Endodermal cell (in vitro differentiated cells): ENCODE data around the gene CYP46A1. TPM values are rescaled to one million over a fixed set of nuclear protein-coding genes. Genes with fewer than 3 reads are reported as not detected.
A peak's percentile ranks its signal among the peaks of the same experiment; 100 is the strongest.

ENCODE experiments used
- DNase-seq: peaks from one replicate; pipeline ENCODE4 v3.0.0-alpha.2; 2017
- H3K27ac ChIP-seq: 2 replicates; pipeline ENCODE4 v1.5.1; 2013; ENCODE audit warnings: mild to moderate bottlenecking, low read depth, low read length, moderate library complexity
- H3K27me3 ChIP-seq: 2 replicates; pipeline ENCODE4 v1.6.1; 2013; ENCODE audit warnings: mild to moderate bottlenecking, low read length, moderate library complexity; ENCODE audit not compliant: insufficient read depth, control insufficient read depth, poor library complexity, severe bottlenecking
- H3K36me3 ChIP-seq: 2 replicates; pipeline ENCODE4 v1.7.0; 2013; ENCODE audit warnings: mild to moderate bottlenecking, low read length, moderate library complexity; ENCODE audit not compliant: control insufficient read depth, insufficient read depth
- H3K4me1 ChIP-seq: one replicate; pipeline ENCODE4 v1.7.0; 2013; ENCODE audit warnings: low read length; ENCODE audit not compliant: control insufficient read depth, insufficient read depth
- H3K4me3 ChIP-seq: 2 replicates; pipeline ENCODE4 v1.5.1; 2013; ENCODE audit warnings: mild to moderate bottlenecking, low read length, moderate library complexity
- H3K9ac ChIP-seq: 2 replicates; pipeline ENCODE4 v1.6.1; 2013; ENCODE audit warnings: mild to moderate bottlenecking, low read length, moderate library complexity; ENCODE audit not compliant: poor library complexity, severe bottlenecking; ENCODE audit errors: extremely low read depth
- H3K9me3 ChIP-seq: 2 replicates; pipeline ENCODE4 v1.6.1; 2013; ENCODE audit warnings: mild to moderate bottlenecking, low read length, moderate library complexity; ENCODE audit not compliant: control insufficient read depth
- H3K27ac Mint-ChIP-seq: 2 replicates; pipeline ENCODE4 v1.8.0; 2020; ENCODE audit warnings: mixed read lengths
- H3K27me3 Mint-ChIP-seq: 2 replicates; pipeline ENCODE4 v1.8.0; 2021; ENCODE audit warnings: mild to moderate bottlenecking, mixed read lengths; ENCODE audit not compliant: insufficient read depth
- H3K36me3 Mint-ChIP-seq: 2 replicates; pipeline ENCODE4 v1.8.0; 2020; ENCODE audit warnings: low read depth, mixed read lengths
- H3K4me1 Mint-ChIP-seq: 2 replicates; pipeline ENCODE4 v1.8.0; 2020; ENCODE audit warnings: mixed read lengths
- H3K4me3 Mint-ChIP-seq: 2 replicates; pipeline ENCODE4 v1.8.0; 2020; ENCODE audit warnings: mild to moderate bottlenecking, moderate library complexity, mixed read lengths
- H3K9me3 Mint-ChIP-seq: 2 replicates; pipeline ENCODE4 v1.8.0; 2020; ENCODE audit warnings: mild to moderate bottlenecking, mixed read lengths
- CTCF ChIP-seq: fragments of 200-600 bp; sonication (generic); conservative IDR thresholded peaks from 2 replicates; pipeline ENCODE4 v1.5.0; 2021; ENCODE audit warnings: antibody characterized with exemption, mild to moderate bottlenecking
- WGBS, 2 experiments: methylation state at CpG; one replicate each; pipeline versions ENCODE4 v1.1.5 to v1.1.7; 2013; ENCODE audit warnings: missing lambda C conversion rate in 2 of 2, mixed read lengths in 1 of 2; ENCODE audit not compliant: insufficient coverage in 1 of 2, insufficient read length in 1 of 2; 5-methylcytosine and 5-hydroxymethylcytosine counted together
- total RNA-seq, 2 donors: library from RNA; stranded (reverse); fragmentation: NEBNext Ultra II Directional in 1 of 2; extraction: Animal tissue kit (Norgen Biotek cat#: 25700) in 1 of 2; gene quantifications; 2 replicates in 1 of 2; 3 replicates in 1 of 2; pipeline ENCODE4 v1.2.1, GENCODE V29; 2021

The CYP46A1 gene
- total RNA-seq, 2 donors from 2014 or later = 0.55 to 0.57 TPM

- no peak overlapping the region for H3K4me3 Mint-ChIP-seq
These were observed 68.5 kb downstream of the CYP46A1 start for GRCh38 chr14:99752486-99753121.

GRCh38 chr14:99753225-99754140, 69.4 kb downstream of the CYP46A1 start:
- H3K27me3 Mint-ChIP-seq = peaks cover 27% of the 10 kb centered on the region
- H3K4me3 Mint-ChIP-seq = no peak overlapping the region
- 61 to 62% methylated on average over 12 to 15 of the region's 16 CpGs for WGBS, 2 experiments
- Histone ChIP-seq H3K27me3 (no peaks in the 10 kb centered on the region), H3K9ac (no peak overlapping the region), H3K4me1 (no peaks in the 10 kb centered on the region), H3K27ac (no peak overlapping the region), H3K4me3 (no peak overlapping the region), H3K36me3 (no peaks in the 10 kb centered on the region), H3K9me3 (no peaks in the 10 kb centered on the region)
- H3K4me1 Mint-ChIP-seq = peaks cover 3% of the 10 kb centered on the region
- peak; percentile 66 for DNase-seq
- no peak overlapping the region for H3K27ac Mint-ChIP-seq
- H3K36me3 Mint-ChIP-seq = no peaks in the 10 kb centered on the region
- peak; percentile 38 for TF ChIP-seq CTCF
- no peaks in the 10 kb centered on the region for H3K9me3 Mint-ChIP-seq

More at GRCh38 chr14:99752486-99753121, 68.5 kb downstream of the CYP46A1 start:
- Histone ChIP-seq H3K27me3 (no peaks in the 10 kb centered on the region), H3K9me3 (no peaks in the 10 kb centered on the region), H3K27ac (no peak overlapping the region), H3K4me3 (no peak overlapping the region), H3K36me3 (no peaks in the 10 kb centered on the region), H3K9ac (no peak overlapping the region), H3K4me1 (no peaks in the 10 kb centered on the region)
- no peaks in the 10 kb centered on the region for H3K4me1 Mint-ChIP-seq
- 79 to 90% methylated on average over 7 to 9 of the region's 9 CpGs for WGBS, 2 experiments
- DNase-seq = no peak
- no peaks in the 10 kb centered on the region for H3K9me3 Mint-ChIP-seq
- H3K27ac Mint-ChIP-seq = no peak overlapping the region
- H3K36me3 Mint-ChIP-seq = no peaks in the 10 kb centered on the region
- no peak for TF ChIP-seq CTCF
- H3K27me3 Mint-ChIP-seq = peaks cover 27% of the 10 kb centered on the region

DNA sequence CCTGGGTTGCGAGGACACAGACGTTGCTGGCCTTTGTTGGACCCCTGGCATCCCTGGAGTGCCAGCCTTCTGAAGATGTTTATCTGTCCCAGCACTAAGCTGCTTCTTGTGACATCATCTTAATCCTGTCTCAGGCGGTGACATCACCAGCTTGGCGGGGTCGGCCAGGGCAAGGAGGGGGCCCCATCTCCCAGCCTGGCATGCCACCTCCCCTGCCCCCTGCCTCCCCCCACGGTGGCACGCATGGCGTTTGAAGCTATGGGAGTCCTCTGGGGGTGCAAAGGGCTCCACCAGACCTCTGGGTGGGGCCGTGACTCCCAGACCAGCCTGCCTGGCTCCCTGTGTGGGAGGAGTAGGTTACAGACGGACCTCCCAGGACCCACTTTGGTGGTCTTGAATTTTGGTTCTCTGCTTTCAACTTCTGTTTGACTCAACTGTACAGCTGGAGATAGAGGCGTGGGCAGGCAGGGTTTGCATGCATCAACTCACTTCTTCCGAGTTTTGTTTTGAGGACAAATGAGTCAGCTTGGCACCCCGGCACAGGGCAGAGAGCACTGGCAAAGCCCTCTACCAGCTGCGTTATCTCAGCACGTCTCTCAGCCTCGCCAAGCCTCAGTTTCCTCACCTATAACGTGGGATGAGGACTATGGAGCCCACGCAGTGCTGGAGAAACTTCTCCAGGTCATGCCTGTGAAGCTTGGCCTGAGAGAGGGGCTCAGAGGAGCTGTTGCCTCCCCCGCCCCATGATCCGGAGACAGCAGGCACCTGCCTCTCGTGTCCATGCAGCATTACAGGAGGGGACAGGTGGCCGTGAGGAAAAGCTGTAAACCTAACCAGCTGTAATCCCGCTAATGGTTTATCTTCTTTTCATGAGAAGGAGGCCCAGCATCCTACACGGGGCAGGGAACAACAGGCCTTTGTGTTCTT, 70.3 kb downstream of the CYP46A1 start:
- H3K27me3 Mint-ChIP-seq = peaks cover 23% of the 10 kb centered on the region
- Histone ChIP-seq H3K4me1 (no peaks in the 10 kb centered on the region), H3K27ac (no peak overlapping the region), H3K27me3 (no peaks in the 10 kb centered on the region), H3K4me3 (no peak overlapping the region), H3K36me3 (no peaks in the 10 kb centered on the region), H3K9me3 (no peaks in the 10 kb centered on the region), H3K9ac (no peak overlapping the region)
- peaks cover 7% of the 10 kb centered on the region for H3K4me1 Mint-ChIP-seq
- no peaks in the 10 kb centered on the region for H3K36me3 Mint-ChIP-seq
- 87 to 91% methylated on average over 19 to 24 of the region's 24 CpGs for WGBS, 2 experiments
- DNase-seq = no peak
- H3K9me3 Mint-ChIP-seq = no peaks in the 10 kb centered on the region
- no peak overlapping the region for H3K27ac Mint-ChIP-seq
- TF ChIP-seq CTCF = no peak
- H3K4me3 Mint-ChIP-seq = no peak overlapping the region
